HG02840 (cell line): ENCODE data around the gene PLK3.
"Not testable (repeated sequence)": the region's sequence is repeated elsewhere in the genome, so short reads cannot be mapped to it uniquely, and the experiment has no call there.

ENCODE experiments used
- ATAC-seq: cut with Tn5 transposase; IDR thresholded peaks from one replicate; pipeline ENCODE4 v1.9.1; 2021; ENCODE audit warnings: mild to moderate bottlenecking, moderate library complexity, moderate number of reproducible peaks; ENCODE audit not compliant: unreplicated experiment, low FRiP score

The PLK3 gene

DNA sequence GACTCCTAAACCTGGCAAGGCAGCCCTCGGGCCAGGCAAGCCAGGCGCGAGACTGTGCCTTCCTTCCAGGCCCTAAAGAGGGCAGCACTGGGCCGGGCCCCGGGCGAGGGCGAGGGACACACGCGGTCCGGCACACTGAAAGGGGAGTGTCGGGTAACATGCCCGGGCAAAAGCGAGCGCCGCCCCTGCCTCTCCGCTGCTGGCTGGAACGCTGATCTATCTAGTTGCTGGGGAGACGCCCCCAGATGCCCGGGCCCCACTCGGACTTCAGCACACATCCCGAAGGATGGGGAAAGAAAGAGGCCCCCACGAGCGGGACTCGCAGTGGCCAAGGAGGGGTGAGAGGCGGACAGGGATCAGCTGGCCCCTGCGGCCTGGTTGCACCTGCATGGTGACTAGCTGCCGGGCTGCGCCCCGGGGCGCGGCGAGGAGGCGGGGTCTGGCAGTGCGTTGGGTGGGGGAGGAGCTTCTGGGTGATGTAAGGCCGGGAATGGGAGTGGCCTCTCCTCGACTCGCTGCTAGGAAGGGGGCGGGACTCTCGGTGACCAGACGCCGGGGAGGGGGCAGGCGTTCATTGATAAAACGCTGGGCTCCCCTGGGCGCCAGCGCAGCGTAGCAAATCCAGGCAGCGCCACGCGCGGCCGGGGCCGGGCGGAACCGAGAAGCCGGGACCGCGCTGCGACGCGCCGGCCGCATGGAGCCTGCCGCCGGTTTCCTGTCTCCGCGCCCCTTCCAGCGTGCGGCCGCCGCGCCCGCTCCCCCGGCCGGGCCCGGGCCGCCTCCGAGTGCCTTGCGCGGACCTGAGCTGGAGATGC is at the start of gene PLK3:
Gene PLK3, plus strand, starts transcription at position 608 of the 815 bp plus-strand sequence. Its CDS starts 87 bp downstream, at position 695.
- peak; percentile 77 for ATAC-seq

DNA sequence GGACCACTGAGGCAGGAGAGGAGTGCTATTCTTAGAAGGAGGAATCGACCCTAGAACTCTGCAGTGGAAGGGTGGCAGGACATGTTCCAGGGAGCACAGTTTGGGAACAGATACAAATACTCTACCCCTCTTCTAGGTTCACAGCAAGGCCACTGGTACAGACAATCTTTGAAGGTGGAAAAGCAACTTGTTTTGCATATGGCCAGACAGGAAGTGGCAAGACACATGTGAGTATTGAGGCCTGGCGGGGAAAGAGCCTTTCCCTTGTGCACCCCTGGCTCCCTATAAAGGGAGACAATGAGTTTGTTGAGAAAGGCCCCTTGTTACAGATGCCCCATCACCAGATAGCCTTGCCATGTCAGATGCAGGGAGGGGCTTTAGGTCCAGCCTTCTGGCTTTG is 42.8 kb upstream of the PLK3 start:
- no peak for ATAC-seq

DNA sequence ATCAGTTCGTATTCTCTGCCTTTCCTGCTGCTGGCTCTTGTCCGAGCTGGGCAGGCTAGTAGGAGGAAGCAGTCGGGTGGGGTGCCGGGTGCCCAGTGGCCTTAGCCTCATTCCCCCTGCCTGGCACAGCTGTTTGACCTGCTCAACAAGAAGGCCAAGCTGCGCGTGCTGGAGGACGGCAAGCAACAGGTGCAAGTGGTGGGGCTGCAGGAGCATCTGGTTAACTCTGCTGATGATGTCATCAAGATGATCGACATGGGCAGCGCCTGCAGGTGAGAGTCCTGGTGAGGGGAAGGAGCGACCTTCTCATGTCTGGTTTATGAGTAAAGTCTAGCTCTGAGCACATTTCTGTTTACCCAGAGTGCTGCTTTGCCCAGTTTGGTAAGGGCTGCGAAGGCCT is 41.1 kb upstream of the PLK3 start:
- no peak for ATAC-seq

DNA sequence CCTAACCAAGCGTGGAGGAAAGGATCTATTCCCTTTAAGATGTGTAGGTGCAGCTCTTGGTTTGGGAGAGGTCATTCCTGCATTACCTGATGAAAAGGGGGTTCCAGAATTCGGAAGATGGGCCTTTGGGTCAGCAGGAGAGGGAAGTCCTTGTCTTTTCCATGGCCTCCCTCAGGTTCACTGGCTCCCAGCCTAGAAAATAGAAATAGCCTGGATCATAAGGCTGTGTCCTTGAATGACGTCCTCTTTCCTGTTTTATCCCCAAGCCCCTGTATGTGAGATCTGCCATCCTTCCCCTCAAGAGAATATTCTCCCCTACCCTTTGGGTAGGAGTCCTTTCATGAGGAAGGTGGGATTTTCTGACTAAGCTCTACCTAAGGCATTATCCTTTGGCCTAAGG is 39.3 kb upstream of the PLK3 start:
- ATAC-seq: no peak

DNA sequence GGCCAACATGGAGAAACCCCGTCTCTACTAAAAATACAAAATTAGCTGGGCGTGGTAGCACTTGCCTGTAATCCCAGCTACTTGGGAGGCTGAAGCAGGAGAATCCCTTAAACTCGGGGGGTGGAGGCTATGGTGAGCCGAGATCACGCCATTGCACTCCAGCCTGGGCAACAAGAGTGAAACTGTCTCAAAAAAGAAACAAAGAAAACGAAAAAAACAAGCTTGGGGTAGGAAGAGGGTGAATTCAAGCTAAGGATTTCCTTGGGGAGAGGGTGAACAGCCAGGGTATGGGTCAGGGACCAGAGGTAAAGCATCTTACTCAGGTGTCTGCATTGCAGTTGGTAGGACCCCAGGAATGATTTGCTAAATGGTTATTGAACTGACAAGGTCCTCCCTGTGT is 33.8 kb upstream of the PLK3 start:
- not testable (repeated sequence) for ATAC-seq

DNA sequence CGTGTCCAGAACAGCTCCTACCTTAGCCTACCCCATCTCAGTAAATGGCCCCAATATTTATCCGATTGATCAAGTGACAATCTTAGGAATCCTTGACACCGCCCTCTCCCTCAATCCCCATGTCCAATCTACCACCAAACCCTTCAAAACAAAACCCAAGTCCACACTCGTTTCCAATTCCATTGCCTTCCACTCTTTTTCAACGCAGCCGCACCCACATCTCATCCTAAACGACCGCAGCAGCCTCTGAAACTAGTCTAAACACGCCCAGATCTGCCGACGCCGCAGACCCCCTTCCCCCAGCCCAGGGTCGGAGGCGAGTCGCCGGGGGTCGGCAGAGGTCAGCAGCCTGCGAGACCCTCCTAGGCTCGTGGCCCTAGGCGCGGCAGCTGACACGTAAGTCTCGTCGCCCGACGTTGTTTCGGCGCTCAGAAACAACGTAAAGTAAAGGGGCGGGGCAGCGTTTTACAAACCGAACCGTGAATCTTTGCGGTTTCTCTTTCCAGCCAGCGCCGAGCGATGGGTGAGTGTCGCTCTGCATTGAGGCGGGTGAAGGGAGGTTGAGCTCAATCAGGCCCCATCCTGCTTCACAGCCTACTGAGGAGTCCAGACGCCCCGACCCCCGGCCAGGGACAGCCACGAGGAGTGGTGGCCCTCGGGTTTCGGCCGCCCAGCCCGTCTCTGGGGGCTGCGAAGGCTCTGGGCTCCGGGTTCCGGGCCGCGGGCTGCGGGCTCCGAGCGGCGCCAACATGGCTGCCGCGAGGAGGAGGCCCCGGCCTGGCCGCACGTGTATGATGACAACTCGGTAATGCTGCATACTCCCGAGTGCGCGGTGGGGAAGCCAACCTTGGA is 24.9 kb upstream of the PLK3 start, which contains the start of gene RPS8:
Gene RPS8, plus strand, starts transcription at position 463 of the 852 bp plus-strand sequence. Its CDS starts 57 bp downstream, at position 520.
- peak; percentile 66 for ATAC-seq

DNA sequence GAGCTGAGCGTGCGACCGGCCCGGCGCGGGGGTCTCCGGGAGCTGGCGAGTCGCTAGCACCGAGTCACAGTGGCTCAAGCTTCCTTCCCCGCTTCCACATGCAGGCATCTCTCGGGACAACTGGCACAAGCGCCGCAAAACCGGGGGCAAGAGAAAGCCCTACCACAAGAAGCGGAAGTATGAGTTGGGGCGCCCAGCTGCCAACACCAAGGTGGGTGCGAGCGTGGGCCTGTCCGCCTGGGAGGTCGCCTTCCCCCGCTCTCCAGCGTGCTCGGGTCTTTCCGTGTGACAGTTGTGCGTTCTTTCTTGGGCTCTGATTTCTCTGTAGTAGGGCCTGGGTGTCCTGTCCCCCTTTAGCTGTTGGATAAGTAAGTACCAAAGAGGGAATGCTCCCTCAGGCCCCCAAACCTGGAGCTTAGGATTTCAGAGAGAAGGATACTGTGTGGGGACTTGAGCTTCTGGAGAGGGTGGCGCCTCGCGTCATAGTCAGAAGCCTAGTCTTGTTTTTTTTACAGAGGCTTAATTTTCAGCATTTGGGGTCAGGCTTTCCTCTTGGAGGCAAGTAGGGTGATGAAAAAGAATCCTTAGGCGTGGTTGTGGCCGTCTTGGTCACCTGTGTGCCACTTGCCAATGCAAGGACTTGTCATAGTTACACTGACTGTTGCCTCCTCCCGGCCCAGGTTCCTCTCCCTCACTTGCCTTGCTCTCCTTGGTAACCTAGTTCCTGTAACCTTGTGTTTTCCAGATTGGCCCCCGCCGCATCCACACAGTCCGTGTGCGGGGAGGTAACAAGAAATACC is 24.0 kb upstream of the PLK3 start:
- ATAC-seq: peak; percentile 9

DNA sequence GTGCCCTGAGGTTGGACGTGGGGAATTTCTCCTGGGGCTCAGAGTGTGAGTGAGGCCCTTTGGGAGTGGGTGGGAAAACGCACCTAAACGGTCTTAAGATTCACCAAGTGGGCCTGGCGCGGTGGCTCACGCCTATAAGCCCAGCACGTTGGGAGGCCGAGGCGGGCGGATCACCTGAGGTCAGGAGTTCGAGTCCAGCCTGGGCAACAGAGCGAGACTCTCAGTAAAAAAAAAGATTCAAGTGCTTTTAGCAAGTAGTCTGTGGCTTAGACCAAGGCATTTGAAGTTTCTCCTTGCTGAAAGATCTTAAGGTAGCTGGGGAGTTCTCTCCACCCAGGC is 23.5 kb upstream of the PLK3 start:
- ATAC-seq: no peak

DNA sequence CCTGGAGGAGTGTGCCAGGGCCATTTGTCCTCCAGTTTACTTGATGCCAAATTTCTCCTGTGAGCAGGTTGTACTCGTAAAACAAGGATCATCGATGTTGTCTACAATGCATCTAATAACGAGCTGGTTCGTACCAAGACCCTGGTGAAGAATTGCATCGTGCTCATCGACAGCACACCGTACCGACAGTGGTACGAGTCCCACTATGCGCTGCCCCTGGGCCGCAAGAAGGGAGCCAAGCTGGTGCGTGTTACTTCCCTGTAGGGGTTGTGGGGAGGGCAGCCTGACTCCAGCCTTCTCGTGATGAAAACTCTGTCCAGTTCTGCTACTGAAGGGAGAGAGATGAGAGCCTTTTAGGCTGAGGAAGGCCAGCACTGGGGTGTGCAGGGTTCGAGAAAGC is 22.6 kb upstream of the PLK3 start:
- ATAC-seq: no peak

DNA sequence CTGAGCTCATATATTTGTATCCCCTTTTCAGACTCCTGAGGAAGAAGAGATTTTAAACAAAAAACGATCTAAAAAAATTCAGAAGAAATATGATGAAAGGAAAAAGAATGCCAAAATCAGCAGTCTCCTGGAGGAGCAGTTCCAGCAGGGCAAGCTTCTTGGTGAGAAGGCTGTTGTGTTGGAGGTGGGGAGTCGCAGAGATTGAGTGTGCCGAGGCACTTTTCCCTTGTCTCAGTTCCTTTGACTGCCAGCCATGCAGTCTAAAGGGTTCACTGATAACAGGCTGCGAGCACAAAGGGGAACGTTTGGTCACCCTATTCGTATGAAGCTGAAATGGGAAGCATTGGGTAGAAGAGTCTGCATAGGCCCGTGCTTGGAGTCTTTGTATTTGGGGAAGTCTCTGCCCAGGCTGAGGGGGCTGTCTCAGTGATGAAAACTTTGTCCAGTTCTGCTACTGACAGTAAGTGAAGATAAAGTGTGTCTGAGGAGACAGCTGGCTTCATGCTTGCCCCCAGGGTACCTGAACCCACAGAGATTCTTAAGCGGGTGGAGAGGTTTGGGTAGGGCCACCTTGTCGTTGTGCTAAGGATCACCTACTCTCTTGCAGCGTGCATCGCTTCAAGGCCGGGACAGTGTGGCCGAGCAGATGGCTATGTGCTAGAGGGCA is 22.1 kb upstream of the PLK3 start:
- ATAC-seq: no peak

DNA sequence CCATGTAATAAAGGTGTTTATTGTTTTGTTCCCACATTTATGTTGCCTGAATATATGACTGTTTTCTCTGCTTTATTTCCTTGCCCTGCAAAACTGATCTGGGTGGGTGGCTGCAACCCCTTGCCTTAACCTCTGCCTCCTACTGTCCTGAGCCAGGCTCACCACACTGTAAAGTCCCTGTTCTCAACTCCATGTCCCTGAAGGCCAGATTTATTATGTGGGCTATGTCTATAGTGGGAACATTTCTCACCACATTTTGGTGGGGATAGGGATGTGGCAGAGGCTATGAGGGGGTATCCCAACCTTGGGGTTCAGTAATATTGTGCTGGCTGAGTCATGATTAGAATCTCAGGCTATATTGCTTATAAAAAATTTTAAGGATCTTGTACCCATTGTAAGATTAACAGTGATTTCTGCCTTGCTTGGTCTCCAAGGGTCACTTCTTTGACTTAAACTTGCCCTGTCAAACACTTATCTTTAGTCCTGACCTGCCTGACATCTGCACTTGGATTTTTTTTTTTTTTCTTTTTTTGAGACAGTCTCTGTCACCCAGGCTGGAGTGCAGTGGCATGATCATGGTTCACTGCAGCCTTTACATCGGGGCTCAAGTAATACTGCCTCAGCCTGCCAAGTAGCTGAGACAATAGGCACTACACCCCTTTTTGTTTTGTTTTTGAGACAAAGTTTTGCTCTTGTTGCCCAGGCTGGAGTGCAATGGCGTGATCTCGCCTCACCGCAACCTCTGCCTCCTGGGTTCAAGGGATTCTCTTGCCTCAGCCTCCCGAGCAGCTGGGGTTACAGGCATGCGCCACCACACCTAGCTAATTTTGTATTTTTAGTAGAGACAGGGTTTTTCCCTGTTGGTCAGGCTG is 21.2 kb upstream of the PLK3 start:
- ATAC-seq: no peak

DNA sequence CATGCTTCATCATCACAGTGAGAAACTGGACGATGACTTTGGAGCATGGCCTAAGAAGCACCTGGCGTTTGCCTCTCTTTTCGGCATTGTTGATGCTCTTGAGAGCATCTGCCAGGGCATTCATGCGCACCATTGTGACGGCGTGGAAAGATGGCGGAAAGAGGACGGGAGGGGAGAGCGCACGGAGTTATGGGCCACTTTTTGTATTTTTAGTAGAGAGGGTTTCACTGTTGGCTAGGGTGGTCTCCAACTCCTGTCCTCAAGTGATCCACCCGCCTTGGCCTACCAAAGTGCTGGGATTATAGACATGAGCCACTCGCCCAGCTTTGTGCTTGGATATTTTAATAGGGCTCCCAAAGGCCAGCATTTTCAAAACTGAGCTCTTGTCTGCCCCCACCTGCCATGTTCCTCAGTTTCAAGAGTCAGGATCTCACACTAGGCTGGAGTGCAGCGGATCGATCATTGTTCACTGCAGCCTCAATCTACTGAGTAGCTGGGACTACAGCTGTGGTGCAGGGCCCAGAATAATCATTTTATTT is 19.5 kb upstream of the PLK3 start:
- ATAC-seq: no peak

DNA sequence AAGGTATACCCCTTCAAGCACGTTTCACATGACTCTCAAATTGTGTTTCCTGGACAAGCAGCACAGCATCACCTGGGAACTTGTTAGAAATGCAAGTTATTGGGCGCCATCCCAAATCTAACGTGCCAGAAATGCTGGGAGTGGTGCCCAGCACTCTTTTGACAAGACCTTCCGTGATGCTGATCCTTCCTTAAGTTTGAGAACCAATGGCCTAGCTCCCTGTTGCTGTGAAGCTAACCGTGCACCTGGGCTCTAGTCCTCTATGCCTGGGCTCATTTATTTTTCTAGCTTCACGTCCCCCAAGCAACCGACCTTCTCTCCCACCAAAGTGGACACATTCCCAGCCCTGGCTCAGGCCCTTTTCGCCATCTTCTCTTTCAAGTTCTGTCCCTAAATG is 16.5 kb upstream of the PLK3 start:
- no peak for ATAC-seq

DNA sequence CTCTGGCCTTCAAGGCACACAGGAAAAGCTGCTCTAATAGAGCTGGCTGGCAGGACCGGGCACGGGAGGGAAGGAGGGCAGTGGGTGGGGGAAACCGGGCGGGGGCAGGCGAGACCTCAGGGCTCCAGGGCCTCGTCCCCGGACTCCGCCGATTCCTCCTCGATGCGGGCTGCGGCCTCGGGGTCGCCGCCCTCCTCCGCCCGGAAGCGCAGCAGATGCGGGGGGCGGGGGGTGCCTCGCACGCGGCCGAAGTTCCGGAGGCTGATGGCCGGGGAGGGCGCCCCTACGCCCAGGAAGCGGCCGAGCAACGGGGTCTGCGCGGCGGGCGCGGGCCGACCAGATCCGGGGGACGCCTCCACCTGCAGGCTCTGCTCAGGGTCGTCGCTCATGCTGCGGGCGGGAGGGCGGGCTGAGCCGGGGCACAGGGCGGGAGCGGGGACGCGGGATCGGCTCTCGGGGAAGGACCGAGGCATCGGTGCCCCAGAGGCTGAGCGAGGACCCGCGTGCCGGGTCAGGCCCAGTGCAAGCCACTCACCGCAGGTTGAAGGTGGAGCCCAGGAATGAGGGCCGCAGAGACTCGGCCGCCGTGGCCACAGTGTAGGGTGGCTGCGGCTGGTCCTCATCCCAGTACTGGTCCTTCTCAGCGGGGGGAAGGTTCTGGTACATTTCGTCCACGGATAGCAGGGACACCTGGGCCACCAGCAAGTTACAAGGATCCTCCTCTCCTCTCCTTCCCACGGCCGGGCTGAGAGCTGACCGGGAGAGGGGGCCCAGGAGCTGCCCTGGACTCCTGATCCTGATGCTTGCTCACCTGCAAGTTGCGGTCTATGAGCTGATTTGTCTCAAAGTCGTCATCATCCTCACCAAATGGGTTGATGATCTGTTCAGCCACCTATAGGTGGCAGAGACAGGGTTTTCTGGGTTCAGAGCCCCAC is 15.8 kb upstream of the PLK3 start:
- ATAC-seq: no peak

DNA sequence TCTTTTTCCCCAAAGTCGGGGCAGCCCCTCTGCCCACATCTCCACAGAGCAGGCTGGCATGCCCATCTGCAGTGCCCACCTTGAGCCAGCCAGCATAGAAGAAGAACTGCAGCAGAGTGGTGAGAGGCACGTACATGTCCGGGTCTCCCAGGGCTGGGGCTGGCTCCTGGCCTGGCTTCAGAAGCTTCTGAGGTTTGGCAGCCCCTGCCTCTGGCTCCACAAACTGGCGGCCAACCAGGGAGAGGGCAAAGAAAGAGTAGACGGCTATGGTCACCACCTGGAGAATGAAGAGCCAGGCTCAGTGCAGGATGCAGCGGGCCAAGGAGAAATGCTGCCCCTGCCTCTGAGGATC is 15.2 kb upstream of the PLK3 start:
- ATAC-seq: no peak

DNA sequence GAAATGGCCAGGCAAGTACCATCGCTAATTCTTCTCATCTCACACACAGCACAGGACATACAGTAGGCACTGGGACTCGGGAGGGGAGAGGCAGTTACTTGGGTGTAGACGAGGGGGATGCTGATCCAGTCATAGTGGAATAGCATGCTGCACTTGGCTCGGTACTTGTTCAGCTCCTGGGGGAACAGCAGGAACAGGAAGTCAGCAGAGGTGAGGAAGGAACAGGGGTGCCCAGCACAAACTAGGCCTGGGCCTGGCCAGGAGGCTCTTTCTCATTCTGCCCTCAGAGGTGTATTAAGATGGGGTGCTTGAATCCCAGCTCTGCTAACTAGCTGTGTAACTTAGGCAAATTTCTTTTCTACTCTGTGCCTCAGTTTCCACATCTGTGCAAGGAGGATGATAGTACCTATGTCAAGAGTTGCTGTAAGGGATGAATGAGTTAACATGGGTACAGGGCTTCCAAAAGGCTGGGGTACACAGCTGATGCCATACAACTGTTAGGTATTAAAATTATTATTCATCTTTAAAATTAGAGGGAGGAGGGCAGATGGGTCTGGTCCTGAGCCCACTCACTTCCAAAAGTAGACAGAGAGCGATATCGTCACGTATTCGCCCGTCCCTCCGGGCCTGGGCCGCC is 14.6 kb upstream of the PLK3 start:
- no peak for ATAC-seq

DNA sequence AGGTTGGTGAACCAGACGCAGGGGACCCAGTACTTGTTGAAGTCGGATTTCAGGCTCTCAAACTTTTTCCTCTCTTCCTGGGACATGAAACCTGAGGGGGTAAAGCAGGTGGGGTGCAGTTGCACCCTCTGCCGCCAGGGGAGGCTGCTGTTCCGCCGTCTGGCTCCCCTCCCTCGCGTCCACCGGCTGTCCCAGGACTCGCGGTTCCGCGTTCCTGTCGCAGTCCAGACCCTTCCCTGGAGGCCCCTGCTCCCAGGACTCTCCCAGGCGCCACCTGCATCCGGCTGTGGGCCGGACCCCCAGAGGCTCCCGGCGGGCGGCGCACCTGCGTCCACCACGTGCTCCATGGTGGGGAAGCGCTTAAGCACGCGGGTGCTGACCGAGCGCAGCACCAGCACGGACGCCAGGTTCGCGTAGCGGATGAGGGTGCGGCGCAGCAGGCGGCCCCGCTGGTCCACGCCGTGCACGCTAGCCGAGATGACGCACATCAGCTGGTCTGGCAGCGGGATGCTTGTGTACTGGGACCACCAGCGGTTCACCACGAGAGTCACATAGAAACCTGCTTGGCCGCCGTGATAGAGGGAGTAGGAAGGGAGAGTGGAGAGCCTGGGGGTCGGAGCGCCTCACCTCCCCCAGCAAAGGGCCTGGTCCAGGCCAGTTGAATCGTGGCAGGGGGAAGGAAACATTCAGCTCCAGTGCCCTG is 13.9 kb upstream of the PLK3 start:
- ATAC-seq: no peak
